Upper lobe of right lung (tissue), 1 donor: ENCODE measurements around the gene UNC50. TPM values are rescaled to one million over a fixed set of nuclear protein-coding genes. Genes with fewer than 3 reads are reported as not detected.

Experiments
- ATAC-seq: fragments of 200-7000 bp; cut with Tn5 transposase; one replicate; pipeline ENCODE4 v1.9.1; 2020; ENCODE audit warnings: mild to moderate bottlenecking, moderate library complexity
- DNase-seq: peaks from one replicate; pipeline ENCODE4 v3.0.0-alpha.2; 2020
- H3K27ac ChIP-seq: fragments of 200-600 bp; one replicate; pipeline ENCODE4 v1.8.0; 2022
- H3K27me3 ChIP-seq: fragments of 200-600 bp; one replicate; pipeline ENCODE4 v1.8.0; 2022; ENCODE audit warnings: mild to moderate bottlenecking
- H3K36me3 ChIP-seq: fragments of 200-600 bp; one replicate; pipeline ENCODE4 v1.8.0; 2022
- H3K4me1 ChIP-seq: fragments of 200-600 bp; one replicate; pipeline ENCODE4 v1.8.0; 2022
- H3K4me3 ChIP-seq: fragments of 200-600 bp; one replicate; pipeline ENCODE4 v1.8.0; 2022; ENCODE audit warnings: mild to moderate bottlenecking
- H3K9me3 ChIP-seq: fragments of 200-600 bp; one replicate; pipeline ENCODE4 v1.8.0; 2022
- CTCF ChIP-seq: fragments of 200-600 bp; IDR thresholded peaks from one replicate; pipeline ENCODE4 v1.8.0; 2022; ENCODE audit warnings: antibody characterized with exemption
- intact Hi-C: fragments of 100-400 bp; cut with DNase I; formaldehyde crosslinking; loops from one replicate; pipeline ENCODE4 v1.11.0; 2022
- long read RNA-seq: library from polyadenylated mRNA; unstranded; transcript quantifications from one replicate; pipeline ENCODE4 v2.0.0, GENCODE V29; 2021
- total RNA-seq: library from RNA; stranded (reverse); fragmentation: NEBNext Ultra II Directional; extraction: Animal tissue kit (Norgen Biotek cat#: 25700); gene quantifications from one replicate; pipeline ENCODE4 v1.2.1, GENCODE V29; 2021
- donor health status: DM: no; HTN: yes; CAD: no; lungs with severe emphysema.

Gene UNC50
- 53.4 TPM for total RNA-seq
- long read RNA-seq, transcript UNC50-201 (6 exons, 1,143 nt) = major isoform, 44 of 73 reads
- long read RNA-seq, transcript UNC50-204 (5 exons, 2,172 nt) = minor isoform, 6 of 73 reads
- long read RNA-seq, partial matches to known transcripts = 7 of 73 reads
- long read RNA-seq, other reads (novel, unspliced or antisense) = 14 of 73 reads

GRCh38 chr2:98608116-98608961 is at the start of gene UNC50, which contains the start of gene COA5:
Gene UNC50 (plus strand): TSS chr2:98608589. CDS start chr2:98609760, 1,171 bp downstream.
Gene COA5 (minus strand): TSS chr2:98608512. CDS start chr2:98608405, 107 bp downstream.
- ATAC-seq (peak; percentile 99), DNase-seq (peak; percentile 96)
- H3K4me3 ChIP-seq = peak within 1 kb of the TSS; percentile 98
- intact Hi-C loops = no loop called here
- H3K27me3 ChIP-seq = no peaks in the 10 kb centered on the region
- H3K36me3 ChIP-seq = peaks cover 42% of the 10 kb centered on the region
- peak within 1 kb of the TSS; percentile 99 for H3K27ac ChIP-seq
- peak; percentile 10 for TF ChIP-seq CTCF
- H3K9me3 ChIP-seq = no peaks in the 10 kb centered on the region
- peaks cover 41% of the 10 kb centered on the region for H3K4me1 ChIP-seq

GRCh38 chr2:98558852-98559530 is 49.4 kb upstream of the UNC50 start:
- no peak for ATAC-seq
- TF ChIP-seq CTCF = no peak
- H3K27ac ChIP-seq = no peak overlapping the region

GRCh38 chr2:98559581-98559980 is 48.8 kb upstream of the UNC50 start:
- Histone ChIP-seq H3K9me3 (no peaks in the 10 kb centered on the region), H3K36me3 (peaks cover 59% of the 10 kb centered on the region), H3K4me1 (peaks cover 5% of the 10 kb centered on the region), H3K27me3 (no peaks in the 10 kb centered on the region), H3K4me3 (no peak overlapping the region), H3K27ac (no peak overlapping the region)
- DNase-seq (no peak), ATAC-seq (no peak)
- intact Hi-C loops = no loop called here
- no peak for TF ChIP-seq CTCF

More at GRCh38 chr2:98558852-98559530, 49.4 kb upstream of the UNC50 start:
- H3K36me3 ChIP-seq = peaks cover 59% of the 10 kb centered on the region
- peaks cover 5% of the 10 kb centered on the region for H3K4me1 ChIP-seq
- intact Hi-C loops = no loop called here
- H3K9me3 ChIP-seq = no peaks in the 10 kb centered on the region
- H3K4me3 ChIP-seq = no peak overlapping the region
- DNase-seq = no peak
- H3K27me3 ChIP-seq = no peaks in the 10 kb centered on the region

GRCh38 chr2:98560256-98560771 is 48.1 kb upstream of the UNC50 start:
- Histone ChIP-seq H3K4me3 (no peak overlapping the region), H3K36me3 (peaks cover 59% of the 10 kb centered on the region), H3K27me3 (no peaks in the 10 kb centered on the region), H3K27ac (no peak overlapping the region), H3K4me1 (peaks cover 5% of the 10 kb centered on the region), H3K9me3 (no peaks in the 10 kb centered on the region)
- DNase-seq (no peak), ATAC-seq (no peak)
- TF ChIP-seq CTCF = no peak
- intact Hi-C loops = no loop called here

- DNase-seq = no peak
- TF ChIP-seq CTCF = no peak
- H3K4me3 ChIP-seq = no peak overlapping the region
- peaks cover 59% of the 10 kb centered on the region for H3K36me3 ChIP-seq
- H3K9me3 ChIP-seq = no peaks in the 10 kb centered on the region
- H3K4me1 ChIP-seq = peaks cover 5% of the 10 kb centered on the region
- ATAC-seq = no peak
- no peak overlapping the region for H3K27ac ChIP-seq
- no peaks in the 10 kb centered on the region for H3K27me3 ChIP-seq
- intact Hi-C loops = no loop called here
Measured at GRCh38 chr2:98561018-98561417, 47.4 kb upstream of the UNC50 start.
